H7 (cell line): ENCODE results near the gene PYDC1. TPM values are rescaled to one million over a fixed set of nuclear protein-coding genes. Genes with fewer than 3 reads are reported as not detected.
"Not testable (repeated sequence)": the region's sequence is repeated elsewhere in the genome, so short reads cannot be mapped to it uniquely, and the experiment has no call there.

Experiments
- DNase-seq: peaks from one replicate; pipeline ENCODE4 v3.0.0; 2012
- H3K27me3 ChIP-seq: 2 replicates; pipeline ENCODE4 v1.6.0; 2011; ENCODE audit warnings: mild to moderate bottlenecking, low read length; ENCODE audit not compliant: control insufficient read depth, insufficient read depth
- H3K36me3 ChIP-seq: replicated peaks from 2 replicates; pipeline ENCODE4 v1.5.1; 2011; ENCODE audit warnings: low read length; ENCODE audit not compliant: control insufficient read depth, insufficient read depth
- H3K4me3 ChIP-seq: 2 replicates; pipeline ENCODE4 v1.5.1; 2011; ENCODE audit warnings: low read depth, mild to moderate bottlenecking, control low read depth, low read length, moderate library complexity; ENCODE audit not compliant: insufficient read depth
- total RNA-seq: library from RNA; depleted of rRNA; stranded (reverse); fragments of >200 nt; shearing (Covaris generic); gene quantifications from 2 replicates; pipeline ENCODE4 v1.2.3, GENCODE V29; 2014; rRNA removed

The PYDC1 gene
- not detected in 2 replicates for total RNA-seq

- no peaks in the 10 kb centered on the region for H3K36me3 ChIP-seq
- peaks cover 48% of the 10 kb centered on the region for H3K27me3 ChIP-seq
- peak; percentile 86 for DNase-seq
- peak within 1 kb of the TSS; percentile 59 for H3K4me3 ChIP-seq
Observed at GRCh38 chr16:31216422-31217135, at the start of gene PYDC1. Gene PYDC1, minus strand, starts transcription at chr16:31217135. Its CDS starts 107 bp downstream, at chr16:31217028.

- Histone ChIP-seq H3K36me3 (no peaks in the 10 kb centered on the region), H3K4me3 (no peak overlapping the region), H3K27me3 (peaks cover 1% of the 10 kb centered on the region; the same call in 1 of the 2 replicates)
- DNase-seq: peak; percentile 81
Observed at GRCh38 chr16:31265329-31266245, 48.7 kb upstream of the PYDC1 start.

GRCh38 chr16:31262084-31262483 is 45.1 kb upstream of the PYDC1 start:
- DNase-seq: no peak
- H3K4me3 ChIP-seq: no peak overlapping the region
- H3K27me3 ChIP-seq: no peaks in the 10 kb centered on the region
- no peaks in the 10 kb centered on the region for H3K36me3 ChIP-seq

- H3K36me3 ChIP-seq: no peaks in the 10 kb centered on the region
- H3K4me3 ChIP-seq: no peak overlapping the region
- no peak for DNase-seq
- H3K27me3 ChIP-seq: no peaks in the 10 kb centered on the region
Observed at GRCh38 chr16:31260136-31260931, 43.4 kb upstream of the PYDC1 start.

- Histone ChIP-seq H3K36me3 (no peaks in the 10 kb centered on the region), H3K27me3 (no peaks in the 10 kb centered on the region), H3K4me3 (no peak overlapping the region)
- no peak for DNase-seq
Observed at GRCh38 chr16:31258366-31258765, 41.4 kb upstream of the PYDC1 start.

GRCh38 chr16:31256466-31256865 is 39.5 kb upstream of the PYDC1 start:
- Histone ChIP-seq H3K4me3 (no peak overlapping the region), H3K36me3 (no peaks in the 10 kb centered on the region), H3K27me3 (no peaks in the 10 kb centered on the region)
- DNase-seq: no peak

- no peak overlapping the region for H3K4me3 ChIP-seq
- no peaks in the 10 kb centered on the region for H3K27me3 ChIP-seq
- no peaks in the 10 kb centered on the region for H3K36me3 ChIP-seq
- no peak for DNase-seq
Observed at GRCh38 chr16:31253642-31254045, 36.7 kb upstream of the PYDC1 start.

- DNase-seq: no peak
- Histone ChIP-seq H3K36me3 (no peaks in the 10 kb centered on the region), H3K4me3 (no peak overlapping the region)
Observed at GRCh38 chr16:31251435-31251834, 34.5 kb upstream of the PYDC1 start.

GRCh38 chr16:31250782-31251384 is 33.9 kb upstream of the PYDC1 start:
- Histone ChIP-seq H3K36me3 (no peaks in the 10 kb centered on the region), H3K27me3 (no peaks in the 10 kb centered on the region), H3K4me3 (no peak overlapping the region)
- DNase-seq: no peak

More at GRCh38 chr16:31251435-31251834, 34.5 kb upstream of the PYDC1 start:
- H3K27me3 ChIP-seq: no peaks in the 10 kb centered on the region

- no peak for DNase-seq
- H3K36me3 ChIP-seq: no peaks in the 10 kb centered on the region
- H3K4me3 ChIP-seq: no peak overlapping the region
- no peaks in the 10 kb centered on the region for H3K27me3 ChIP-seq
Observed at GRCh38 chr16:31248344-31248743, 31.4 kb upstream of the PYDC1 start.

- H3K4me3 ChIP-seq: no peak overlapping the region
- no peaks in the 10 kb centered on the region for H3K27me3 ChIP-seq
- no peak for DNase-seq
- H3K36me3 ChIP-seq: no peaks in the 10 kb centered on the region
Observed at GRCh38 chr16:31246296-31246695, 29.4 kb upstream of the PYDC1 start.

GRCh38 chr16:31245598-31245997 is 28.7 kb upstream of the PYDC1 start:
- not testable (repeated sequence) for H3K27me3 ChIP-seq, H3K36me3 ChIP-seq, H3K4me3 ChIP-seq, DNase-seq

GRCh38 chr16:31243734-31244670 is 27.1 kb upstream of the PYDC1 start:
- no peak for DNase-seq
- Histone ChIP-seq H3K4me3 (no peak overlapping the region), H3K27me3 (no peaks in the 10 kb centered on the region), H3K36me3 (no peaks in the 10 kb centered on the region)
